HUES6 (cell line): ENCODE data around the gene PIEZO2.

Source experiments
- H3K27ac ChIP-seq: 2 replicates; pipeline ENCODE4 v1.7.0; 2013; ENCODE audit warnings: low read depth, mild to moderate bottlenecking, low read length, inconsistent platforms
- H3K27me3 ChIP-seq: 2 replicates; pipeline ENCODE4 v1.6.1; 2013; ENCODE audit warnings: low read length; ENCODE audit not compliant: control insufficient read depth, insufficient read depth
- H3K36me3 ChIP-seq: 2 replicates; pipeline ENCODE4 v1.6.1; 2013; ENCODE audit warnings: low read length; ENCODE audit not compliant: control insufficient read depth, insufficient read depth
- H3K4me1 ChIP-seq: 2 replicates; pipeline ENCODE4 v1.6.1; 2013; ENCODE audit warnings: low read length; ENCODE audit not compliant: control insufficient read depth, insufficient read depth
- H3K4me3 ChIP-seq: 2 replicates; pipeline ENCODE4 v1.5.1; 2013; ENCODE audit warnings: low read depth, low read length
- H3K9ac ChIP-seq: one replicate; pipeline ENCODE4 v1.6.1; 2013; ENCODE audit warnings: mild to moderate bottlenecking, low read length
- H3K9me3 ChIP-seq: 2 replicates; pipeline ENCODE4 v1.6.1; 2013; ENCODE audit warnings: low read depth, low read length; ENCODE audit not compliant: control insufficient read depth, insufficient read depth

The PIEZO2 gene

DNA sequence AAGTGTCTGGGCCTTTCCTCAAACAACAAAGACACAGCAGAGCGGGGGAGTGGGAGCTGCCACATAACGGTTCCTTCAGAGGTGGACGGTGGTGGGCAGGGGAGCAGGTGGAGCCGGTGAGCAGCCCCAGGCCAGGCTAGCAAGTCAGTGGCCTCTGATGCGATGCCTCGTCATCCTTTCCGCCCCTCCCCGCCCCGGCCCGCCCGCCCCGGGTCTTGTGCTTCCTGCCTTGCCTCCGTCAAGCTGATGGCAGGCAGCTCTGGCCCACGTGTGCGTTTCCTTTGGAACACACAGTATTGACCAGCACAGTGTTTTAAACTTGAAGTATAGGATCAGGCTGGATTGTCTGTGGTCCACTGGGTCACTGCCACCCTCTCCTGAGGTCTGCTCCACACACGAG lies 38.9 kb downstream of the PIEZO2 start:
- H3K9ac ChIP-seq: no peak overlapping the region
- H3K4me3 ChIP-seq: no peak overlapping the region
- H3K27me3 ChIP-seq: no peaks in the 10 kb centered on the region
- H3K36me3 ChIP-seq: no peaks in the 10 kb centered on the region
- H3K27ac ChIP-seq: no peak overlapping the region
- H3K9me3 ChIP-seq: no peaks in the 10 kb centered on the region
- no peaks in the 10 kb centered on the region for H3K4me1 ChIP-seq

- Histone ChIP-seq H3K27ac (no peak overlapping the region), H3K36me3 (no peaks in the 10 kb centered on the region), H3K27me3 (no peaks in the 10 kb centered on the region), H3K9me3 (no peaks in the 10 kb centered on the region), H3K4me1 (no peaks in the 10 kb centered on the region), H3K4me3 (no peak overlapping the region), H3K9ac (no peak overlapping the region)
Measured at GRCh38 chr18:11108947-11109346, 40.4 kb downstream of the PIEZO2 start.

DNA sequence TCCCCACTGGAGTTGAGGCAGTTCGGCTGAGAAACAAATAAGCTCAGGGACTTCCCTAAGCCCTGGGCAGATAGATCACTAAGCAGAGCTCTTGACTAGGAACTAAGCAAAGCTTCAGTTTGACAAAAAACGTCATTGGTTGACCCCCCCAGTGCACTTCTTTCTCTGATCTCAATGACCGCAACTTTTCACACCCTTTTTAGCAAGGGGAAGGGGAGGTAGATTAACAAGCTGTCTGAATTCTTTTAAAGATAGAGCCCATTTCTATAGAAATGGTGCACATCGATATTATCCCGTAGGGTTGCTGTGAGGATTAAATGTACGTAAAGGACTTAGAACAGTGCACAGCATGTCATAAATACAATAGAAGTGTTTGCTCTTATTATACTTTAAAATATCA lies 42.5 kb downstream of the PIEZO2 start:
- no peaks in the 10 kb centered on the region for H3K9me3 ChIP-seq
- no peaks in the 10 kb centered on the region for H3K4me1 ChIP-seq
- H3K9ac ChIP-seq: no peak overlapping the region
- H3K4me3 ChIP-seq: no peak overlapping the region
- no peaks in the 10 kb centered on the region for H3K36me3 ChIP-seq
- no peaks in the 10 kb centered on the region for H3K27me3 ChIP-seq
- H3K27ac ChIP-seq: no peak overlapping the region

- H3K27me3 ChIP-seq: no peaks in the 10 kb centered on the region
- H3K36me3 ChIP-seq: no peaks in the 10 kb centered on the region
- no peak overlapping the region for H3K4me3 ChIP-seq
- H3K4me1 ChIP-seq: no peaks in the 10 kb centered on the region
- H3K9me3 ChIP-seq: no peaks in the 10 kb centered on the region
- H3K27ac ChIP-seq: no peak overlapping the region
- H3K9ac ChIP-seq: no peak overlapping the region
Measured at GRCh38 chr18:11105463-11105862, 43.9 kb downstream of the PIEZO2 start.

GRCh38 chr18:11104307-11104706 lies 45.1 kb downstream of the PIEZO2 start:
- Histone ChIP-seq H3K27me3 (no peaks in the 10 kb centered on the region), H3K4me3 (no peak overlapping the region), H3K4me1 (no peaks in the 10 kb centered on the region), H3K36me3 (no peaks in the 10 kb centered on the region), H3K9me3 (no peaks in the 10 kb centered on the region), H3K9ac (no peak overlapping the region), H3K27ac (no peak overlapping the region)

GRCh38 chr18:11096839-11097750 lies 52.3 kb downstream of the PIEZO2 start:
- H3K4me3 ChIP-seq: no peak overlapping the region

GRCh38 chr18:11096411-11096810 lies 53.0 kb downstream of the PIEZO2 start:
- H3K27ac ChIP-seq: no peak overlapping the region
- peaks cover 18% of the 10 kb centered on the region for H3K4me1 ChIP-seq
- no peak overlapping the region for H3K4me3 ChIP-seq
- no peak overlapping the region for H3K9ac ChIP-seq
- no peaks in the 10 kb centered on the region for H3K27me3 ChIP-seq
- H3K9me3 ChIP-seq: no peaks in the 10 kb centered on the region
- no peaks in the 10 kb centered on the region for H3K36me3 ChIP-seq

More at GRCh38 chr18:11096839-11097750, 52.3 kb downstream of the PIEZO2 start:
- no peaks in the 10 kb centered on the region for H3K36me3 ChIP-seq
- H3K9ac ChIP-seq: no peak overlapping the region
- peaks cover 18% of the 10 kb centered on the region for H3K4me1 ChIP-seq
- no peaks in the 10 kb centered on the region for H3K9me3 ChIP-seq
- H3K27me3 ChIP-seq: no peaks in the 10 kb centered on the region
- H3K27ac ChIP-seq: no peak overlapping the region

DNA sequence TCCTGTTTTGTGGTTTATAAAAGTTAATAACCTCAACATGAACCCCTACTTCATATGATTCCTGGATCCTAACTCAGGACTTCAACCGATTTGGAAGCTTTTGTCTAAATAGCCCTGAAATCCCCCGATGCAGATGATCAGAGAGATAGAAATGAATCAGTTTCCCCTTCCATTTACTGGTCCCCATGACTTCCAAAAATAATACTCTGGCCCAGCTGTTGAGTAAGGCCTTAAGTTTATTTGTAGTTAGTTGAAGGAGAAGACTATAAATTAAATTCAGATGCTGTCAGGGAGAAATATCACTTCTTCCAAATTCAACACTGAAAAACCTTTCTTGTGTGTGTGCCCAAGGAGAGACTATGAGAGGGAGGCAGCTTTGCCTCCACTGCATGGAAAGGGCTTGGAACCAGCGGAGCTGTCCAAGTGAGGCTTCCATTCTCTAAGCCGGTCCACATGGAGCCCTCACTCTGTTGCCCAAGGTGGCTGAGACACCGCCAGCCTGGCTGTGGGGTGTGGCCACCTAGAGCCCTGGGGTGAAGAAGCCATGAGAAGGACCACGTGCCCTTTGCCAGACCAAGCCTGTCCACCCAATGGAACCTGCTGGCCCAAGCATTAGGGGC lies 53.6 kb downstream of the PIEZO2 start:
- Histone ChIP-seq H3K27me3 (no peaks in the 10 kb centered on the region), H3K27ac (no peak overlapping the region), H3K4me3 (no peak overlapping the region), H3K9ac (no peak overlapping the region), H3K9me3 (no peaks in the 10 kb centered on the region), H3K4me1 (peaks cover 18% of the 10 kb centered on the region), H3K36me3 (no peaks in the 10 kb centered on the region)

DNA sequence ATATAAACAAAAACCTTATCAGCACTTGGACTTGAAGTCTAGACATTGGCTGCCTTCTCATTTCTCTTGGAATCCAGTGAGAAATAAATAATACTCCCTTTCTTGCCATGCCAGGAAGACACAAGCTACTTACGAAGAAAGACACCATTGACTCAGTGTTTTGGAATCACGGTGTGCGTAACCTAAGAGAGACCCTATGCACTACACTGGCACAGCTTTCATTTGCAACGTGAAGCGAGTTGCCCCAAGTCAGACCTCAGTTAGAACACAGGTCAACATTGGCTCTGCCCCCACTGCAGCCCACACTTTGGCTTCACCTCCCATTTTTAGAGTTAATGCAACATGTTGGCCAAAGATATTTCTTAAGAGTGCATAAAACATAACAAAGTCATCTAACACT lies 54.2 kb downstream of the PIEZO2 start:
- Histone ChIP-seq H3K4me1 (peaks cover 18% of the 10 kb centered on the region), H3K9me3 (no peaks in the 10 kb centered on the region), H3K9ac (no peak overlapping the region), H3K27ac (no peak overlapping the region), H3K4me3 (no peak overlapping the region), H3K36me3 (no peaks in the 10 kb centered on the region), H3K27me3 (no peaks in the 10 kb centered on the region)

DNA sequence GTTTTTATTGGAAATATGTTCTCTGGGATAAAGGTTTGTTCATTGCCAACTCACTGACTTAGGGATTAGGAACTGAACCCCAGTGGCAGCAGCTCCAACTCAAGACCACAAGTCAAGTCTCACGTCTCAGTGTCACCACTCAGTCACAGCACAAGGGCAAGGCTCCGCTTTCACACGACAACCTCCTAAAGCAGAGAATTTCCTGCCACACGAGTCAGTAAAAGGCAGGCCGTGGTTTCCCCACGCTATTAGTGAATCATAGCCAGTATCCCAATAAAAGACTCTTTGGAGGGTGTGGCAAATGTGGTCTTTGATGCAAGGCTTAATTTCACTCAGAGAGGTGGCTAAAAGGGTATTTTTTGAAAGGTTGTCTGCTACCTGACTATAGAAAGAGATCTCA lies 57.6 kb downstream of the PIEZO2 start:
- Histone ChIP-seq H3K36me3 (no peaks in the 10 kb centered on the region), H3K4me3 (no peak overlapping the region), H3K9me3 (no peaks in the 10 kb centered on the region), H3K27ac (no peak overlapping the region), H3K9ac (no peak overlapping the region), H3K27me3 (no peaks in the 10 kb centered on the region), H3K4me1 (peaks cover 14% of the 10 kb centered on the region; the same call in 1 of the 2 replicates)

GRCh38 chr18:11089931-11090715 lies 59.2 kb downstream of the PIEZO2 start:
- no peak overlapping the region for H3K4me3 ChIP-seq
- H3K4me1 ChIP-seq: peaks cover 14% of the 10 kb centered on the region; the same call in 1 of the 2 replicates
- H3K9ac ChIP-seq: no peak overlapping the region
- H3K9me3 ChIP-seq: no peaks in the 10 kb centered on the region
- H3K27me3 ChIP-seq: no peaks in the 10 kb centered on the region
- H3K36me3 ChIP-seq: no peaks in the 10 kb centered on the region
- H3K27ac ChIP-seq: no peak overlapping the region
